Mesenchymal stem cell (in vitro differentiated cells and primary cell): ENCODE results near the gene RAB11FIP4.

Source experiments
- DNase-seq: peaks from one replicate; pipeline ENCODE4 v3.0.0-alpha.2; 2013
- H2AFZ ChIP-seq: one replicate; pipeline ENCODE4 v1.6.1; 2013; ENCODE audit warnings: low read depth, mild to moderate bottlenecking, control low read depth, inconsistent platforms, low read length, moderate library complexity
- H2AK5ac ChIP-seq: 2 replicates; pipeline ENCODE4 v1.6.1; 2013; ENCODE audit warnings: low read length, moderate library complexity, mild to moderate bottlenecking, inconsistent platforms; ENCODE audit not compliant: severe bottlenecking
- H2BK120ac ChIP-seq: one replicate; pipeline ENCODE4 v1.6.1; 2013; ENCODE audit warnings: low read depth, mild to moderate bottlenecking, inconsistent platforms, low read length, moderate library complexity
- H2BK12ac ChIP-seq, 2 experiments: one replicate each; pipeline ENCODE4 v1.6.1; 2013; ENCODE audit warnings: inconsistent platforms in 2 of 2, low read length in 2 of 2, mild to moderate bottlenecking in 2 of 2, moderate library complexity in 2 of 2, control low read depth in 1 of 2
- H2BK15ac ChIP-seq: one replicate; pipeline ENCODE4 v1.6.1; 2013; ENCODE audit warnings: mild to moderate bottlenecking, low read depth, inconsistent platforms; ENCODE audit not compliant: poor library complexity, severe bottlenecking
- H2BK5ac ChIP-seq: 2 replicates; pipeline ENCODE4 v1.6.1; 2013; ENCODE audit warnings: low read depth, mild to moderate bottlenecking, low read length, control low read depth, inconsistent platforms; ENCODE audit not compliant: poor library complexity, severe bottlenecking
- H3K14ac ChIP-seq, 2 experiments: one replicate each; pipeline ENCODE4 v1.6.1; 2013; ENCODE audit warnings: inconsistent platforms in 2 of 2, low read length in 2 of 2, control low read depth in 1 of 2, mild to moderate bottlenecking in 1 of 2, moderate library complexity in 1 of 2
- H3K18ac ChIP-seq, 2 experiments: one replicate each; pipeline ENCODE4 v1.6.1; 2013; ENCODE audit warnings: inconsistent platforms in 2 of 2, low read length in 2 of 2, control low read depth in 1 of 2, low read depth in 1 of 2, mild to moderate bottlenecking in 1 of 2
- H3K23ac ChIP-seq, 2 experiments: one replicate each; pipeline ENCODE4 v1.6.1; 2013; ENCODE audit warnings: inconsistent platforms in 2 of 2, low read length in 2 of 2, mild to moderate bottlenecking in 2 of 2, moderate library complexity in 2 of 2, control low read depth in 1 of 2
- H3K27ac ChIP-seq: 2 replicates; pipeline ENCODE4 v1.5.1; 2013; ENCODE audit warnings: mild to moderate bottlenecking, moderate library complexity, low read length, control low read depth, inconsistent platforms; ENCODE audit not compliant: poor library complexity, severe bottlenecking
- H3K27me3 ChIP-seq, 2 experiments: 2 replicates each; pipeline versions ENCODE4 v1.6.1 to v1.7.0; 2013; ENCODE audit warnings: low read length in 2 of 2, mild to moderate bottlenecking in 2 of 2, moderate library complexity in 2 of 2, control low read depth in 1 of 2, inconsistent platforms in 1 of 2; ENCODE audit not compliant: control insufficient read depth in 1 of 2, insufficient read depth in 1 of 2
- H3K36me3 ChIP-seq, 2 experiments: 2 replicates each; pipeline versions ENCODE4 v1.6.1 to v1.7.0; 2013; ENCODE audit warnings: low read length in 2 of 2, control low read depth in 1 of 2, inconsistent platforms in 1 of 2, low read depth in 1 of 2, mild to moderate bottlenecking in 1 of 2; ENCODE audit not compliant: insufficient read depth in 2 of 2, control insufficient read depth in 1 of 2
- H3K4ac ChIP-seq, 2 experiments: one replicate each; pipeline ENCODE4 v1.6.1; 2013; ENCODE audit warnings: inconsistent platforms in 2 of 2, low read length in 2 of 2, mild to moderate bottlenecking in 2 of 2, moderate library complexity in 2 of 2, control low read depth in 1 of 2, low read depth in 1 of 2
- H3K4me1 ChIP-seq: 2 replicates; pipeline ENCODE4 v1.6.1; 2013; ENCODE audit warnings: low read depth, low read length, control low read depth; ENCODE audit not compliant: control insufficient read depth, insufficient read depth
- H3K4me2 ChIP-seq: 2 replicates; pipeline ENCODE4 v1.6.1; 2013; ENCODE audit warnings: low read length, mild to moderate bottlenecking, inconsistent platforms; ENCODE audit not compliant: poor library complexity, severe bottlenecking
- H3K4me3 ChIP-seq, 2 experiments: 2 replicates each; pipeline versions ENCODE4 v1.5.1 to v1.7.0; 2013; ENCODE audit warnings: low read length in 2 of 2, mild to moderate bottlenecking in 2 of 2, control low read depth in 1 of 2, low read depth in 1 of 2; ENCODE audit not compliant: insufficient read depth in 1 of 2
- H3K79me1 ChIP-seq: replicated peaks from 2 replicates; pipeline ENCODE4 v1.6.1; 2013; ENCODE audit warnings: mild to moderate bottlenecking, control low read depth, low read length, inconsistent platforms; ENCODE audit not compliant: poor library complexity, severe bottlenecking
- H3K9ac ChIP-seq: 2 replicates; pipeline ENCODE4 v1.7.0; 2013; ENCODE audit warnings: mild to moderate bottlenecking, low read length, moderate library complexity
- H3K9me3 ChIP-seq: 2 replicates; pipeline ENCODE4 v1.7.0; 2013; ENCODE audit warnings: mild to moderate bottlenecking, low read length; ENCODE audit not compliant: control insufficient read depth
- H4K8ac ChIP-seq: one replicate; pipeline ENCODE4 v1.6.1; 2013; ENCODE audit warnings: inconsistent platforms, mild to moderate bottlenecking, low read length, moderate library complexity
- H4K91ac ChIP-seq: one replicate; pipeline ENCODE4 v1.6.1; 2013; ENCODE audit warnings: mild to moderate bottlenecking, low read length, inconsistent platforms
- WGBS: methylation state at CpG from one replicate; pipeline ENCODE4 v1.1.7; 2013; ENCODE audit warnings: mixed read lengths; 5-methylcytosine and 5-hydroxymethylcytosine counted together

Gene RAB11FIP4

GRCh38 chr17:31494259-31495021 lies 103.0 kb downstream of the RAB11FIP4 start:
- Histone ChIP-seq H3K79me1 (no peaks in the 10 kb centered on the region), H3K9ac (no peak overlapping the region), H3K9me3 (no peaks in the 10 kb centered on the region), H3K4me3 (no peak overlapping the region), H2BK5ac (no peak overlapping the region), H2AK5ac (no peak overlapping the region), H3K4me1 (peaks cover 1% of the 10 kb centered on the region), H2BK12ac (no peak overlapping the region), H3K14ac (no peak overlapping the region), H4K8ac (no peak overlapping the region), H2BK120ac (no peak overlapping the region), H3K36me3 (no peaks in the 10 kb centered on the region), H2AFZ (no peak overlapping the region), H2BK15ac (no peak overlapping the region), H3K4ac (no peak overlapping the region), H3K4me2 (no peak overlapping the region), H3K23ac (no peak overlapping the region), H3K27ac (no peak overlapping the region), H3K27me3 (peaks cover 75 to 89% of the 10 kb centered on the region in 2 experiments), H3K18ac (no peak overlapping the region), H4K91ac (no peak overlapping the region)
- no peak for DNase-seq
- WGBS, result 75% methylated on average over 11 of the region's 12 CpGs

- no peak for DNase-seq
- 88% methylated on average over 10 of the region's 10 CpGs for WGBS
- no peak overlapping the region for H3K23ac ChIP-seq
These were observed 103.8 kb downstream of the RAB11FIP4 start for GRCh38 chr17:31495022-31495885.

GRCh38 chr17:31496097-31496496 lies 104.6 kb downstream of the RAB11FIP4 start:
- Histone ChIP-seq H4K91ac (no peak overlapping the region), H2BK15ac (no peak overlapping the region), H3K18ac (no peak overlapping the region), H2BK5ac (no peak overlapping the region), H2BK12ac (no peak overlapping the region), H3K27ac (no peak overlapping the region), H3K9ac (no peak overlapping the region), H3K27me3 (peaks cover 58 to 84% of the 10 kb centered on the region in 2 experiments), H2AFZ (no peak overlapping the region), H3K4ac (no peak overlapping the region), H3K9me3 (no peaks in the 10 kb centered on the region), H3K4me1 (peaks cover 9% of the 10 kb centered on the region), H2AK5ac (no peak overlapping the region), H4K8ac (no peak overlapping the region), H3K4me2 (no peak overlapping the region), H2BK120ac (no peak overlapping the region), H3K36me3 (no peaks in the 10 kb centered on the region), H3K79me1 (no peaks in the 10 kb centered on the region), H3K14ac (no peak overlapping the region), H3K23ac (no peak overlapping the region), H3K4me3 (no peak overlapping the region)
- 87% methylated on average over 5 of the region's 5 CpGs for WGBS
- DNase-seq, result no peak

More at GRCh38 chr17:31495022-31495885, 103.8 kb downstream of the RAB11FIP4 start:
- H3K4me3 ChIP-seq, result no peak overlapping the region
- no peak overlapping the region for H4K8ac ChIP-seq
- no peak overlapping the region for H3K14ac ChIP-seq
- H3K4me2 ChIP-seq, result no peak overlapping the region
- H2BK120ac ChIP-seq, result no peak overlapping the region
- no peak overlapping the region for H2AFZ ChIP-seq
- H3K9me3 ChIP-seq, result no peaks in the 10 kb centered on the region
- H4K91ac ChIP-seq, result no peak overlapping the region
- no peak overlapping the region for H2AK5ac ChIP-seq
- H3K4ac ChIP-seq, result no peak overlapping the region
- peaks cover 67 to 89% of the 10 kb centered on the region in 2 experiments for H3K27me3 ChIP-seq
- no peaks in the 10 kb centered on the region for H3K36me3 ChIP-seq
- no peak overlapping the region for H3K27ac ChIP-seq
- no peak overlapping the region for H2BK15ac ChIP-seq
- H2BK5ac ChIP-seq, result no peak overlapping the region
- no peaks in the 10 kb centered on the region for H3K79me1 ChIP-seq
- H3K18ac ChIP-seq, result no peak overlapping the region
- peaks cover 8% of the 10 kb centered on the region for H3K4me1 ChIP-seq
- no peak overlapping the region for H2BK12ac ChIP-seq
- no peak overlapping the region for H3K9ac ChIP-seq

- Histone ChIP-seq H2AFZ (no peak overlapping the region), H4K91ac (no peak overlapping the region), H3K9ac (no peak overlapping the region), H4K8ac (no peak overlapping the region), H2AK5ac (no peak overlapping the region), H3K4me2 (no peak overlapping the region), H3K27ac (no peak overlapping the region), H3K4ac (no peak overlapping the region), H2BK120ac (no peak overlapping the region), H3K23ac (no peak overlapping the region), H3K9me3 (no peaks in the 10 kb centered on the region), H2BK15ac (no peak overlapping the region), H3K14ac (no peak overlapping the region), H2BK5ac (no peak overlapping the region), H3K18ac (no peak overlapping the region), H3K79me1 (no peaks in the 10 kb centered on the region), H3K4me3 (no peak overlapping the region), H3K27me3 (peaks cover 53 to 79% of the 10 kb centered on the region in 2 experiments), H3K36me3 (no peaks in the 10 kb centered on the region), H3K4me1 (peaks cover 9% of the 10 kb centered on the region), H2BK12ac (no peak overlapping the region)
- WGBS, result 89% methylated on average over 6 of the region's 6 CpGs
- DNase-seq, result no peak
These were observed 105.1 kb downstream of the RAB11FIP4 start for GRCh38 chr17:31496601-31497000.
